Stimulated activated CD8-positive, alpha-beta memory T cell treated with anti-CD3 and anti-CD28 coated beads, Interleukin-15, amount 100 ng/mL, for 4 hours (primary cell): Measurements from ENCODE around the gene VDR.
"Not testable (repeated sequence)": the region's sequence is repeated elsewhere in the genome, so short reads cannot be mapped to it uniquely, and the experiment has no call there.

ENCODE experiments used
- DNase-seq, 2 donors: peaks; one replicate each; pipeline ENCODE4 v3.0.0-alpha.2; 2020; ENCODE audit warnings: low read depth in 2 of 2

VDR gene

GRCh38 chr12:47828008-47828975 lies 76.5 kb downstream of the VDR start:
- no peak for DNase-seq

- DNase-seq = no peak
Observed at GRCh38 chr12:47825173-47825639, 79.6 kb downstream of the VDR start.

GRCh38 chr12:47824635-47825034 lies 80.2 kb downstream of the VDR start:
- DNase-seq = no peak

GRCh38 chr12:47824198-47824597 lies 80.6 kb downstream of the VDR start:
- DNase-seq = no peak

DNA sequence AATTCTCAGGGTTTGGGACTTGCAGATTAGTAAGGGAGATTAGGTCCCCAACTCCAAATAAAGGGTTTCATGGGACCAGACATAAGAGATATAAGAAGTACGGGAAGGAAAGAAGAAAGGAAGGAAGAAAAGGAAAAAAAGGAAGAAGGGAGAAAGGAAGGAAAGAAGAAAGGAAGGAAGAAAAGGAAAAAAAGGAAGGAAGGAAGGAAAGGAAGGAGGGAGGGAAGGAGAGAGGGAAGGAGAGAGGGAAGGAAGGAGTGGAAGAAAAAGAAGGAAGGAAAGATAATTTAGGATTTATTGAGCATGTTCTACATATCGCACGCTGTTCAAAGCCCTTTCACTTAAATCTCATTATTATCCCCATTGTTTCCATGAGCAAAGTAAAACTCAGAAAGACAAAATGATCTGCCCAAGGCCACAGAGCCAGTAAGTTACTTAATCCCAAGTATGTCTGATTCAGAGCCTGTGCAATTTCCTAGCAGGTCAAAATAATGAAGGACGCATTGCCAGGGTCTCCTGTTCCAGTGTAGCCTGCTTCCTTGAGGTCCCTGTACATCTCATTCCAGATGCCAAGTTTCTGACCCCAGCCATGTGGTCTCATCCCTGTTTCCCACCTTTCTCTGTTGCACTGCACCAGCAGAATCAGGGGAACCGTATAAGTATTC lies 81.2 kb downstream of the VDR start:
- no peak for DNase-seq

- no peak for DNase-seq
Observed at GRCh38 chr12:47822863-47823262, 81.9 kb downstream of the VDR start.

DNA sequence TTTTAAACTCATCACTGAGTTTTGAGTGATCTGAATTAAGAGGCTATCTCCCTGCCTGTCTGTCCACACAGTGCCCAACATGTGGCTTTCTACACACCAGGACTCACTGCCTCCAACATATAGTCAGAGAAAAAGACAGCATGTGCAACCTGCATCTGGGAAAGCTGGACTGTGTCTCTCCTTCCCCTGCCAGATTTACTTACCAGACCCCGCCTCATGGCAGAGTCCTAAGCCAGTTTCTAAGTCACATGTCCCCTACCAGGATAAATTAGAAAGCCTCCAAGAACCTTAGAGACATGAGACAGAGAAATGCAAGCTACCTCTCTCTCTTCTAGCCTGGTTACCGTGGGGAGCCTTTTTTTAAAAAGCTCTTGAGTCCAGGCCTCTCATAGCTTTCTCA lies 82.4 kb downstream of the VDR start:
- DNase-seq = no peak

DNA sequence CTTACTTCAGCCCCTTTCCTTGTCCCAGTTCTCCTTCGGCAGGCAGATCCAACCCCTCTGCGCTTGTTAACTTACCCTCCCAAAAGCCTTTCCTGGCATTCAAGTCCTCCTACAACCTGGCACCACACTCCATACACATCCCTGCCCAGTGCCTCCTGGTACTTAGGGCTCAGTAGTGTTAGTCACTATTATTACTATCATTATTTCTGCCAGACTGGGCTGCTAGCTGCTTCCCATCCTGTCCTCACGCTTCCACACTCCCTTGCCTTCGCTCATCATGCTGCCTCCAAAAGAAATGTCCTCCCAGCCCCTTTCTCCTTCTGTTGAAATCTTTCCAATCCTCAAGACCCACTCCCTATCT lies 83.5 kb downstream of the VDR start:
- no peak for DNase-seq

- no peak for DNase-seq
Observed at GRCh38 chr12:47820631-47821345, 84.0 kb downstream of the VDR start.

GRCh38 chr12:47819896-47820630 lies 84.7 kb downstream of the VDR start, which contains the start of gene HDAC7:
HDAC7 (minus strand) TSS chr12:47819903; CDS start chr12:47819785, 118 bp downstream.
- DNase-seq = peak in 1 of 2 donors; percentile 51

DNA sequence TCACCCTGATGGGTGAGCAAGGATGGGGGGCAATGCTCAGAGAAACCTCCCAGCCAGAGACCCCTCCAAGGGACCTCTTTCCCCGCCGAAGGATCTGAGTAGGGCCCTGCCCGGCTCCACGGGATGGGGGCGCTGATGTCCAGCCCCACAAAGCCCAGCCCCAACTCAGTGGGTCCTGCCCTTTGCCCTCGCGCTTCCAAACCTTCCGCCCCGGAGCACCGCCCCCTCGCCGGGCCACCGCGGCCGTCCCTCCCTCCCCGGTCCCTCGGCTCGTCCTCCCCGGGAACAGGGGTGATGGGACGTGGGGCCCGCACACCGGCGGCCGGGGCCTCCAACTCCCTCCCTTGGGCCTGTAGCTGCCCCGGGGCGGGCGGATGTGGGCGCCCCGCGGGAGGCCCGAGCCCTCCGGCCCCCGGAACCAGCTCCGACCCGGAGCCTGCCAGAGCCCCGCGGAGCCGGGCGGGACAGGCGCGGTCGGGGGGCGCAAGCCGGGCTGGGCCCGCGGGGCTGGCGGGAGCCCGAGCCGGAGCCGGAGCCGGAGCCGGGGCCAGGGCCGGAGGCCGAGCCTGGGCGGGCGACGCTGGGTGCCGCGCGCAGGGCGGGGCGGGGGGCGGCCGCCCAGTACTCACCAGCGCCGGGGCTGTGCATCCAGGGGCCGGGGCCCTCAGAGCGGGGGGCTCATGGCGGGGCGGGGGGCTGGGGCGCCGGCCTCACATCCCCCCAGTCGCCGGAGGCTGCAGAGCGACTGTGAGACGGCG lies 85.5 kb downstream of the VDR start:
- no peak for DNase-seq

GRCh38 chr12:47818467-47819137 lies 86.2 kb downstream of the VDR start:
- no peak for DNase-seq

- no peak for DNase-seq
Observed at GRCh38 chr12:47818007-47818376, 86.8 kb downstream of the VDR start.

GRCh38 chr12:47817272-47818006 lies 87.4 kb downstream of the VDR start:
- DNase-seq = no peak

DNA sequence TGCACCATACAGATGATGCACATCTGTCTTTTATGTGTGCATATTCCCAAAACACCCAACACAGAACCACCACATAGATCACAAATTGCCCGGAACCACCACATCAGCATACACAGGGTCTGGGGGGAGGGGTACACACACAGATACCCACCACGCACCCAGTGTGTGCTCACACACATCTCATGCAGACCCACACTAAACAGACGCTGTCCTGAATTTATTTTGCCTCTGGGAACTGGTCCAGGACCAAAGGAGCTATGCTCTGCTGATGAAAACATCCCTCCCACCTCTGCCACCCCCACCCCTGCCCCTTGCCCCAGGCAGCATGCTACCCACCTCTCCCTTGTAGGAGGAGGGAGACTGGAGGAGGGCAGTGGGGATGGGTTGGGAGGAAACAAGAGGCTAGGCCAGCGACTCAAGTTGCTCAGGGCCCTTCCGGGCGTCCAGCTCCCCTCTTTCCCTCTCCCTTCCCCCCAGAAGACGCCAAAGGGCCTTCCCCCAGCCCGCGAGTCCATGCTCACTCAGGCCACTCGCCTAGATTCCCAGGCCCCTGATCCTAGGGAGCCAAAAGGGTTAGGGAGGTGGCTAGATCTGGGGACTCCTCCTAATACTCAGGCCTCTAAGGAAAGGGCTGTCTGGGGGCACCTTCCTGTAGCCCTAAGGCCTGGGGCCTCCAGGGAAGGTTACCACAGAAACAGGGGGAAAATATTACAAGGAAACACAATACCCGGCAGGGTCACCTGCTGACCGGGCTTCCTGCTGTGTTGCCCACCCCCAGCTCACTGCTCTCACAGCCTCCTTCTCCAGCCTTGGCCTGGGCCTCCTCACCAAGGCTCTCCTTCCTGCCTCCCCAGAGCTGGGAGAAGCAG lies 88.2 kb downstream of the VDR start:
- no peak for DNase-seq

GRCh38 chr12:47815447-47815846 lies 89.3 kb downstream of the VDR start:
- not testable (repeated sequence) for DNase-seq

GRCh38 chr12:47814539-47815170 lies 90.1 kb downstream of the VDR start:
- no peak for DNase-seq
